HepG2 (cell line): ENCODE measurements around the gene GNGT2.

Experiments
- CTCF ChIP-seq: sonication (generic); formaldehyde crosslinking; IDR thresholded peaks from 2 replicates; pipeline ENCODE4 v1.5.0; 2020; ENCODE audit warnings: mild to moderate bottlenecking, missing genetic modification reagents, moderate library complexity
- IKZF1 ChIP-seq: fragments of 450-650 bp; IDR thresholded peaks from 2 replicates; pipeline ENCODE4 v1.7.1; 2016
- NR1H2 ChIP-seq: sonication (generic); formaldehyde crosslinking; IDR thresholded peaks from 2 replicates; pipeline ENCODE4 v1.8.1; 2022; ENCODE audit warnings: low read depth, missing genetic modification reagents, borderline replicate concordance
- SMC3 ChIP-seq: IDR thresholded peaks from 2 replicates; pipeline ENCODE4 v1.6.1; 2011; ENCODE audit warnings: low read length, improper control_type of control experiment
- SRSF9 ChIP-seq: fragments of 200-400 bp; formaldehyde crosslinking; IDR thresholded peaks from 2 replicates; pipeline ENCODE4 v1.6.1; 2018; ENCODE audit warnings: borderline replicate concordance, mild to moderate bottlenecking, low read depth, low read length; ENCODE audit not compliant: insufficient read depth, poor library complexity, severe bottlenecking
- TCF7L2 ChIP-seq: IDR thresholded peaks from 2 replicates; pipeline ENCODE4 v1.6.1; 2011; ENCODE audit warnings: mild to moderate bottlenecking, low read depth, low read length, moderate library complexity
- ZBTB3 ChIP-seq: sonication (generic); formaldehyde crosslinking; IDR thresholded peaks from 2 replicates; pipeline ENCODE4 v1.4.0; 2020; ENCODE audit warnings: low read depth, mild to moderate bottlenecking, moderate library complexity, missing genetic modification reagents, borderline replicate concordance
- ZNF18 ChIP-seq: sonication (generic); formaldehyde crosslinking; IDR thresholded peaks from 2 replicates; pipeline ENCODE4 v1.8.0; 2022; ENCODE audit warnings: mild to moderate bottlenecking, missing genetic modification reagents; ENCODE audit not compliant: insufficient replicate concordance
- ZNF414 ChIP-seq: sonication (generic); formaldehyde crosslinking; IDR thresholded peaks from 2 replicates; pipeline ENCODE4 v1.5.0; 2020; ENCODE audit warnings: missing genetic modification reagents
- ZNF749 ChIP-seq: sonication (generic); formaldehyde crosslinking; IDR thresholded peaks from 2 replicates; pipeline ENCODE4 v1.8.0; 2022; ENCODE audit warnings: mild to moderate bottlenecking, missing genetic modification reagents, moderate library complexity, borderline replicate concordance

GRCh38 chr17:49258394-49258793 lies 48.0 kb upstream of the GNGT2 start:
- TF ChIP-seq ZBTB3 (CRISPR knock-in tag): no peak
- no peak for TF ChIP-seq CTCF (CRISPR knock-in tag)
- no peak for TF ChIP-seq SRSF9
- TF ChIP-seq ZNF18 (CRISPR knock-in tag): no peak
- no peak for TF ChIP-seq IKZF1
- no peak for TF ChIP-seq SMC3
- TF ChIP-seq TCF7L2: no peak
- no peak for TF ChIP-seq ZNF749 (CRISPR knock-in tag)
- no peak for TF ChIP-seq ZNF414 (CRISPR knock-in tag)
- TF ChIP-seq NR1H2 (CRISPR knock-in tag): no peak
